ENCODE measurements around the gene EPS8L3.

Gene EPS8L3

DNA sequence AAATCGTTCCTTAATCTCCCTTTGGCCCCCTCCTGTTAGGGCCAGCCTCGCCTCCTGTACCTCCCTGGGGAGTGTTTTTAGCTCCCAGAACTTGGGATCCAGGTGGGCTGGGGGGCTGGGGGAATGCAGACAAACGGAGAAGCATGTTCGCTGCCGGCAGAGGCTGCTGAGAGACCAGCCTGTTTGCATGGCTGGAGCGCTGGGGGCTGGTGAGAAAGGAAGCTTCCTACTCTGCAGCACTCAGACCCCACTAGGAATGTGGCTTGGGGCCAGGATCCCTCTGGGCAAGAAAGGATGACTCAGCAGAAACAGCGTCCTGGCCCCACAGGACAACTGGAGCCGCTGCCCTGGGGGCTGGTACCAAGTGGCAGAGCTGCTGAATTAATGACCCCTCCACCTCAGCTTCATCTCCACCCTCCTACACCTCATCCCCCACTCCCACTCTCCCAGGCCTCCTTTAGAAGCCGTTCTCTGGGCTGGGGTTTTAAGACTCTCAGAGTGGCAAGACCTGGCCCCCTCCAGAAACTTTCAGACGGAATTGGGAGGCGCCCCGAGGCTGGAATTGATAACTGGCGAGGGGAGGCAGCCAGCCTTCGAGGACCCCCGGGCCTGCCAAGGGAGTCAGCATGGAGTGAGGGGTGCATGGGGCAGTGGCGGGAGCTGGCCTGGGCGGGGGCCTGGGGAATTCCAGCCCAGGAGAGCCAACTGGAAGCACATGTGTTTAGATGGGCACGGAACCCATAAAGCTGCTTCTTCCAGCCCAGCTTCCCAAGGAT, 28.5 kb upstream of the EPS8L3 start:
- H3K4me1 ChIP-seq (ENCODE audit: insufficient read depth, poor library complexity, severe bottlenecking): peaks cover 39% of the 10 kb centered on the region
- no peaks in the 10 kb centered on the region for H3K36me3 ChIP-seq (ENCODE audit: low read depth)
- TF ChIP-seq, protein P1, sequence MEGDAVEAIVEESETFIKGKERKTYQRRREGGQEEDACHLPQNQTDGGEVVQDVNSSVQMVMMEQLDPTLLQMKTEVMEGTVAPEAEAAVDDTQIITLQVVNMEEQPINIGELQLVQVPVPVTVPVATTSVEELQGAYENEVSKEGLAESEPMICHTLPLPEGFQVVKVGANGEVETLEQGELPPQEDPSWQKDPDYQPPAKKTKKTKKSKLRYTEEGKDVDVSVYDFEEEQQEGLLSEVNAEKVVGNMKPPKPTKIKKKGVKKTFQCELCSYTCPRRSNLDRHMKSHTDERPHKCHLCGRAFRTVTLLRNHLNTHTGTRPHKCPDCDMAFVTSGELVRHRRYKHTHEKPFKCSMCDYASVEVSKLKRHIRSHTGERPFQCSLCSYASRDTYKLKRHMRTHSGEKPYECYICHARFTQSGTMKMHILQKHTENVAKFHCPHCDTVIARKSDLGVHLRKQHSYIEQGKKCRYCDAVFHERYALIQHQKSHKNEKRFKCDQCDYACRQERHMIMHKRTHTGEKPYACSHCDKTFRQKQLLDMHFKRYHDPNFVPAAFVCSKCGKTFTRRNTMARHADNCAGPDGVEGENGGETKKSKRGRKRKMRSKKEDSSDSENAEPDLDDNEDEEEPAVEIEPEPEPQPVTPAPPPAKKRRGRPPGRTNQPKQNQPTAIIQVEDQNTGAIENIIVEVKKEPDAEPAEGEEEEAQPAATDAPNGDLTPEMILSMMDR (IDR thresholded peaks at IDR 0.05; ENCODE audit: poor library complexity, severe bottlenecking): peak; percentile 51
- no peaks in the 10 kb centered on the region for H3K9me3 ChIP-seq (ENCODE audit: severe bottlenecking)
- no peaks in the 10 kb centered on the region for H3K27me3 ChIP-seq (ENCODE audit: insufficient read depth, poor library complexity, severe bottlenecking)
- peak; percentile 83 for DNase-seq (ENCODE audit: low spot score)
- no peak overlapping the region for H3K27ac ChIP-seq (ENCODE audit: poor library complexity, severe bottlenecking)
- peak; percentile 65 for ATAC-seq (ENCODE audit: low read depth)
- H3K4me3 ChIP-seq (ENCODE audit: severe bottlenecking): no peak overlapping the region

DNA sequence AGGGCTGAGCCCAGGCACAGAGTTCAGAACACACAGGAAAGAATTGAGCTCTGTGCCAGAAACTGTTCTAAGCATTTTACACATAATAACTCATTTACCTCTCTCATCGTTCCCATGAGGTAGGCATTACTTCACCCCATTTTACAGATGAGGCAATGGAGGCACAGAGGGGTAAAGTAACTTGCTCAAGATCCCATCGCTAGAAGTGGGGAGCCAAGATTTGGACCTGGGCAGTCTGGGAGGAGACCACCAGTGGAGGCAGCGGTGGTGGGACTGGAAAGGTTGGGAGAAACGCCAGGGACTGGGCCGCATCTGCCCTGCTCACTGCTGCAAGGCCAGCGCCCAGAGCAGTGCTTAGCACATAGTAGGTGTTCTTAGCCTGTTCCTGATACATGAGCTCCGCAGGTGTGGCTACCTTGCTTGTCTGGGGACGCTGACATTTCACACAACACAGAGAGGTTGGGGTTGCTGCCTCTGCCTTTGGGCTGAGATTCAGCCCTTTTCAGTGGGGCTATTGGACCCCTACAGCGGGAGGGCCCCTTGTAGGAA, 27.8 kb upstream of the EPS8L3 start:
- TF ChIP-seq, protein P1 (IDR thresholded peaks at IDR 0.05; ENCODE audit: poor library complexity, severe bottlenecking): no peak
- H3K4me3 ChIP-seq (ENCODE audit: severe bottlenecking): no peak overlapping the region
- no peaks in the 10 kb centered on the region for H3K36me3 ChIP-seq (ENCODE audit: low read depth)
- no peaks in the 10 kb centered on the region for H3K9me3 ChIP-seq (ENCODE audit: severe bottlenecking)
- no peaks in the 10 kb centered on the region for H3K27me3 ChIP-seq (ENCODE audit: insufficient read depth, poor library complexity, severe bottlenecking)
- no peak overlapping the region for H3K27ac ChIP-seq (ENCODE audit: poor library complexity, severe bottlenecking)
- ATAC-seq (ENCODE audit: low read depth): no peak
- DNase-seq (ENCODE audit: low spot score): no peak
- peaks cover 41% of the 10 kb centered on the region for H3K4me1 ChIP-seq (ENCODE audit: insufficient read depth, poor library complexity, severe bottlenecking)

DNA sequence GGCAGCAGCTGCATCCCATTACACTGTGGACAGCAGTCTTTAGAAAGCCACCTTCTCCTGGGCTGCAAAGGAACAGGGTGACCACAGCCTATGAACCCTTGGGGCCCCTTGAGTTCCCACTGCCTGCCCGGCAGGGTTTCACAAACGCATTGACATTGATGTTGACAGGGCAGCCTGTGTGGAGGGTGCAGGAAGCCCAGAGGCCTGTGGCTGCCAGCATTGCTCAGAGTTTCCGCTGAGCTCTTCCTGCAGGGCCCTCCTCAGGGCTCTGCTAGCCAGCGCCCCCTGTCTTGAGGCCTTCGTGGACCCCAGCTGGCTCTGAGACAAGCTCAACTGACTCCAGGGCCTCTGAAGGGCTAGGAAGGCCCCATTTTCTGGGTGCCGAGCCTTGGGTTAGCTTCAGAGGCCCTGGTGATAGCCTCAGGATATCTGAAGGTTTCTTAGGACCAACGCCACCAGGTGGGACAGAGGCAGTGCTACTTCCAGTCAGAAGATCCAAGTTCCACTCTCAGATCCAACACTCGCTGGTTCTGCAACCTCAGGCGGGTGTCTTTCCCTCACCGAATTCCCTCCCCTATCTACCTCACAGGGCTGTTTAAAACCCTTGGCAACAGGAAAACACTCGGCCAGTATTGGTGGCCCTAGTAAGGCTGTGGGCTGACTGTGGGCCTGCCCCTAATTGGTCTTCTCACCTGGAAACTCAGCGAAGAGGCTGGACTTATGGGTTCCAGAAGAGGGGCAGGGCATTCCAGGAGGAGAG, 27.2 kb upstream of the EPS8L3 start:
- DNase-seq (ENCODE audit: low spot score) (no peak), ATAC-seq (ENCODE audit: low read depth) (no peak)
- Histone ChIP-seq H3K4me3 (ENCODE audit: severe bottlenecking) (no peak overlapping the region), H3K27me3 (ENCODE audit: insufficient read depth, poor library complexity, severe bottlenecking) (no peaks in the 10 kb centered on the region), H3K27ac (ENCODE audit: poor library complexity, severe bottlenecking) (no peak overlapping the region), H3K9me3 (ENCODE audit: severe bottlenecking) (no peaks in the 10 kb centered on the region), H3K4me1 (ENCODE audit: insufficient read depth, poor library complexity, severe bottlenecking) (peaks cover 41% of the 10 kb centered on the region), H3K36me3 (ENCODE audit: low read depth) (no peaks in the 10 kb centered on the region)
- TF ChIP-seq, protein P1 (IDR thresholded peaks at IDR 0.05; ENCODE audit: poor library complexity, severe bottlenecking): no peak

DNA sequence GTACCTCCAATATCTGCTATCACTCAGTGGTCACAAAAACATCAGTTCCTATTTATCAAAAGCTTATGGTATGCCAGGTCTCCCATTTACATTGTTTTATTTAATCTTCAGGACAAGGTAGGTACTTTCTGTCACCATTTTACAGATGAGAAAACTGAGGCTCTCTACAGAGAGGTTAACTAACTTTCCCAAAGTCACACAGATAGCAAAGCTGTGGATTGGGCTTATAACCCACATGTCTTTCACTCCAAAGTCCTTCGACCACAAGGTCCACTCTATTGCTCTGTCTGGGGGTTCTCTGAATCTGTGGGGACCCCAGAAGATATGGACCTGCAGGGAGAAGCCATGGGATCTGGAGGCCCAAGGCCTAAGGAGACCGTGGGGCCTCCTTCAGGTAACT, 26.6 kb upstream of the EPS8L3 start:
- H3K9me3 ChIP-seq (ENCODE audit: severe bottlenecking): no peaks in the 10 kb centered on the region
- DNase-seq (ENCODE audit: low spot score) (no peak), ATAC-seq (ENCODE audit: low read depth) (no peak)
- peaks cover 41% of the 10 kb centered on the region for H3K4me1 ChIP-seq (ENCODE audit: insufficient read depth, poor library complexity, severe bottlenecking)
- H3K4me3 ChIP-seq (ENCODE audit: severe bottlenecking): no peak overlapping the region
- TF ChIP-seq, protein P1 (IDR thresholded peaks at IDR 0.05; ENCODE audit: poor library complexity, severe bottlenecking): no peak
- no peak overlapping the region for H3K27ac ChIP-seq (ENCODE audit: poor library complexity, severe bottlenecking)
- H3K27me3 ChIP-seq (ENCODE audit: insufficient read depth, poor library complexity, severe bottlenecking): no peaks in the 10 kb centered on the region
- H3K36me3 ChIP-seq (ENCODE audit: low read depth): no peaks in the 10 kb centered on the region
